NCI-H1417 treated with DMSO at 0.1 percent for 48 hours (cell line): ENCODE measurements around the gene FGF3.

ENCODE experiments used
- DNase-seq: peaks from one replicate; lab custom pipeline; 2025; lab: John Stamatoyannopoulos, UW

FGF3 gene

DNA sequence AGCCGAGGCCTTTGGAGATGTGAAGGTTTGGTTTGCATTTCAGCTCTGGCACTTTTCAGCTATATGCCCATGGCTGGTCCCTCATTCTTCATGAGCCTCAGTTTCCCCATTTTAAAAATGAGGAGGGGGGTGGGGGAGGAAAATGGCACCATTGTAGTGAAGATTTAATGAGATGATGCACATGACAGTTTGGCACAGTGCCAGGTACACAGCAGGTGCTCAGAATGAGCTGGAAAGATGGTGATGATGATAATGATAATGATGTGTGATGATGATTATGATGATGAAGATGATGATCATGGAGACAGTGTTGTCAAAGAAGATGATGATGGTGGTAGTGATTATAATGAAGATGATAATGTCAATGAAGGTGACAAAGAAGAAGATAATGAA lies 24.3 kb upstream of the FGF3 start:
- no peak for DNase-seq

DNA sequence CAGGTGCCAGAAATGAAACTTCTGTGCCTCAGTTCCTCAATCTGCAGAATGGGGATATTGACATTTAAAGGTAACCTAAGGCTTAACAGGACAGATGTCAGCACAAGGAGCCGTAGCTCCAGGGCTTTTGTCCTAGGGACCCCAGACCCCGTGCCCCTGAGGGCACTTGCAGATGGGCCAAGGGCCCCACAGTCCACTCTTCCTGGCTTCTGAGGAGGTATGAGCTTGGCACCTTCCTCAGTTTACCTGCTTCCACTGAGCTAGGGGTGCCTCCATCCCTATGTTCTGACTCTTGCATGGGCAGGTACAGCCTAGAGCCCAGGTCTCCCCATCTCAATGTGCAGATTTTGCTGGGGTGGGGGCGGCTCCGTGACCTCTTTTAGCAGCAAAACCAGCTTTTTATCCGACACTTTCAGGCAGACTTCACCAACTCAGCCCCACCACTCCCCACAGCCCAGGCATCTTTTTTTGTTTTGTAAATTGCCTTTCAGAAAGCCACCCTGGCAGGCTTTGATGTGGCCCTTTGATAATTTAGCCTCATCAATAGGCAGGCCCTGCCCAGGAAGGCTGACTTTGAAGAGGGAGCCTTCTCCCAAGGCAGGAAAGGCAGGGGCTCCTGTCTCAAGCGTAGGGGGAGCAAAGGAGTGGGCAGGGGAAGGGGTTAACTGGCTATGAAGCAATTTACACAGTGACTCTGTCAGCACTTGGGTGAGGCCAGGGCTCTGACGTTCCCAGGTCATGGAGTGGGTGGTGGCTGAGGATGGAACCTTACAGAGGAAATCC lies 23.7 kb upstream of the FGF3 start:
- DNase-seq = no peak

DNA sequence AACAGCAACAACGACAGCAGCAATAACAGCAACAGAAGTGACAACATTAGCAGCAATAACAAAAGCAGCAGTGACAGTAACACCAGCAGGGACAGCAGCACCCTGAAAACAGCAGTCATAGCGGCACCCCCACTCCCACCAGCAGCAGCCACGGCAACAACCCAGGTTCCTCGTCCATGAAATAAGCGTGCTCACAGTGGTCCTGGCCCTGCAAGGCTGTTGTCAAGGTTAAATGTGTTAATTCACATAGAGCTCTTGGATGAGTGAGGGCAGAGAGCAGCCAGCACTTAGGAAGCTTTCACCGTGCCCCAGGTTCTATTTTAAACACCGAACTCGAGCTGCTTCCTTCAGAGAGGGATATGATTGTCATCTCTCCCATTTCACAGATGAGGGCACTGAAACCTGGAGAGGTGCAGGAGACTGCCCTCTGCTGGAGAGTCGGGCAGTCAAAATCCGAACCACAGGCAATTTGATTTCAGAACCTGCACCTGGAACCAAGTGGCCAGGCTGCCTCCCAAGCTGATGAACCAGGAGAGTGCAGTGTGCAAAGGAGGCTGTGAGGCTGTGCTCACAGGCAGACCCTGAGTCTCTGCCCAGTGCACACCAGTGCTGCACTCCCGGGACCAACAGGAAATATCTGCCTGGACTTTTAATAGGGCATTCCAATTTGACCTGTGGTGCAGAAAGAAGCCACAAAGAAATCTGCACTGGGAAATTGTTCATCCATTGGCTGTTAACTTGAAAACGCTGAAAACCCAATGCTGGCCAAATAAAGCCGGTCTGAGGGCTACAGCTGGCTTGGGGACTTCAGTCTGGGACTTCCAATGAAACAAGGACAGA lies 22.9 kb upstream of the FGF3 start:
- DNase-seq = no peak

DNA sequence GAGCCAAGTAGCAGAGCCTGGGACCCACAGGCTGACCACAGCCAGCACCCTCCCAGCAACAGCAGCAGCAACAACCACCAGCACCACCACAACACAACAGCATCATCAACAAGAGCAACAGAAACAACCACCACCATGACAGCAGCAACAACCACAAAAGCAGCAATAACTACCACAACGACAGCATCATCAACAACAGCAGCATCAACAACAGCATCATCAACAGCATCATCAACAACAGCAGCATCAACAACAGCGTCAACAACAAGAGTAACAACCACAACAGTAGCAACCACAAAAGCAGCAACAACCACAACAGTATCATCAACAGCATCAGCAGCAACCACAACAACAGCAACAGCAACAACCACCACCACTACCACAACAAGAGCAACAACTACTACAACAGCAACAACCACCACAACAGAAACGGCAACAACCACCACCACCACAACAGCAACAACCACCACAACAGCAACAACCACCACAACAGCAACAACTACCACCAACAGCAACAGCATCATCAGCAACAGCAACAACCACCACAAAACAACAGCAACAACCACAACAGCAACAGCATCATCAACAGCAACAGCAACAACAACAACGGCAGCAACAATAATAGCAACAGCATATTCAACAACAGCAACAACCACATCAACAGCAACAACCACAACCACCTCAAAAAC lies 22.1 kb upstream of the FGF3 start:
- no peak for DNase-seq

DNA sequence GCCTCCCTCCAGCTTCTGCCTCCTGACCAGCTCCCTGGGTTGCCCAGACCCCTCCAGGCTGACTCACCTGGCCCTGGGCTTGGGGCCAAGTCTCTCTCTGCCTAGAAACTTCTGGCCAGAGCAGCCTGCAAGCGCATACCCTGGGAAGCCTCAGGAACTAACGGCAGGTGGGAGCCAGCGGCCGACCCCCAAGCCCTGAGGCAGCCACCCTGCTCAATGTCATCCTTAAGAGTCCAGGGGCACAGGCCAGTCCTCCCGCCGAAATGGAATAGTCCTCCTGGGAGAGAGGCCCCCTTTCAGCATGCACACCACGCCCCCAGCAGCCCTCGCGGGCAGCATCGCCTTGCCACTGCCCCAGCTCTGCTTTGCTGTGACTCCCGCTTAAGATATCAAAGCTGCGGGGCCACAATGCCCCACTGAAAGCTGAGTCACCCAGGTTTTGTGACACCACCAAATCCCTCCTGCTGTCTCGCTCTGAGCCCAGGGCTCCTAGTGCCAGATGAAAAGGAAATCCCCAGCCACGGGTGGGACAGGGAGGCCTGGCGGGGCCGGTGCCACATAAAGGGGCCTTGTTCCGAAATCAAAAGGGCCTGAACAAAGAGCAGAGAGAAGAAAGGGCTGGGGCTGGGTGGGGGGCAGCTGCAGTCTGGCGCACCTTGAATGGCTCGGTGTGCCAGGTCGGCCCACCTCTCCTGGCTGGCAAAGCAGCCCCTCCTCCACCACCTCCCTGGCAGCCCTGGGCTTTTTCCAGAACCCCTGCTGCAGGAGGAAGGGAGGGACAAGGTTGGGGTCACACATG lies 21.4 kb upstream of the FGF3 start:
- no peak for DNase-seq

DNA sequence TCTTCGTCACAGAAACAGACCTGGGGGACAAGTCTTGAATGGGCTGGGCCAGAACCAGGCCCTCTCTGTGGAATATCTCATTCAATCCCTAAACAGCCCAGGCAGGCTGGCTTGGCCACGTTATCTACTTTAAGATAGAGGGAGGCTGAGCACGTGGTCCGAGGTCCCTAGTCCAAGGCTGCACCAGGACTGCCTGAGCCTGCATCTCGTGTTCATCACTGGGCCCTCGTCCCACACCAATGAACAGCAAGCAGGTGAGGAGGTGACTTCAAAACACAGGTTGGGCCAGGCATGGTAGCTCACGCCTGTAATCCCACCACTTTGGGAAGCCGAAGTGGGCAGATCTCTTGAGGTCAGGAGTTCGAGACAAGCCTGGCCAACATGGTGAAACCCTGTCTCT lies 20.3 kb upstream of the FGF3 start:
- DNase-seq = no peak

DNA sequence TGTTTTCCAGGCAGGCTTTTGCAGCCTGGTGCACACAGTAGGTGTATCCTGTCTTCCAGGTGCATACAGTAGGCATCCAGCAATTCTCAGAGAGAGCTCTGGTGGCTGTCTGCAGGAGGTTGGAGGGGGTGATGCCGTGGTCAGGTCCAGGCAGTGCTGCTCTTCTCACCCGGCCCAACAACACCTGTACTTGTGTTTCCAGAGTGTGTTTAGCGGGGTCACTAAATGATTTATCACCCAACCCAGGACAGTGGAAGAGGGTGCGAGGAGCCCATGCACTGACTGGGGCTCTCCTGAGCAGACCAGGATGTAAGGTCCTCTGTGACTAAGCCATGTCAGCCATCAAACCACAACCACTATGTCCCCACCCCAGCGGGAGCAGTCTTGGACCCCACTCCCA lies 18.6 kb upstream of the FGF3 start:
- DNase-seq = no peak

DNA sequence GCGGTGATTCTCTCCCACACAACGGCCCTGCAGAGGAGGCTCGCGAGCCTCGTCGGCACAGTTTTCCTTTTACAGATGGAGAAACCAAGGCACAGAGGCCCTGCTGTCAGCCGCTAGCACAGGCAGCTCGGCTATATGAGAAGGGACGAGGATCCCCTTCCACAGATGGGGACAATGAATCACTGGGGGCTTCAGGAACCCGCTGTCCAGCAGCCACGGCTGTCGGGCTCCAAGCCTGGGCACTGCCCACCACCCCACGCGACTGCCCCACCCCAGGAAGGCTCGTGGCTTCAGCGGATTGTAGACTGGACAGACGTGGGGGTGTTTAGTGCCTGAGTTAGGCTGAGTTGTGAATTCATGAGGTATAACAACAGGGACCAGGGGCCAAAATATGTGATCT lies 17.2 kb upstream of the FGF3 start:
- no peak for DNase-seq

DNA sequence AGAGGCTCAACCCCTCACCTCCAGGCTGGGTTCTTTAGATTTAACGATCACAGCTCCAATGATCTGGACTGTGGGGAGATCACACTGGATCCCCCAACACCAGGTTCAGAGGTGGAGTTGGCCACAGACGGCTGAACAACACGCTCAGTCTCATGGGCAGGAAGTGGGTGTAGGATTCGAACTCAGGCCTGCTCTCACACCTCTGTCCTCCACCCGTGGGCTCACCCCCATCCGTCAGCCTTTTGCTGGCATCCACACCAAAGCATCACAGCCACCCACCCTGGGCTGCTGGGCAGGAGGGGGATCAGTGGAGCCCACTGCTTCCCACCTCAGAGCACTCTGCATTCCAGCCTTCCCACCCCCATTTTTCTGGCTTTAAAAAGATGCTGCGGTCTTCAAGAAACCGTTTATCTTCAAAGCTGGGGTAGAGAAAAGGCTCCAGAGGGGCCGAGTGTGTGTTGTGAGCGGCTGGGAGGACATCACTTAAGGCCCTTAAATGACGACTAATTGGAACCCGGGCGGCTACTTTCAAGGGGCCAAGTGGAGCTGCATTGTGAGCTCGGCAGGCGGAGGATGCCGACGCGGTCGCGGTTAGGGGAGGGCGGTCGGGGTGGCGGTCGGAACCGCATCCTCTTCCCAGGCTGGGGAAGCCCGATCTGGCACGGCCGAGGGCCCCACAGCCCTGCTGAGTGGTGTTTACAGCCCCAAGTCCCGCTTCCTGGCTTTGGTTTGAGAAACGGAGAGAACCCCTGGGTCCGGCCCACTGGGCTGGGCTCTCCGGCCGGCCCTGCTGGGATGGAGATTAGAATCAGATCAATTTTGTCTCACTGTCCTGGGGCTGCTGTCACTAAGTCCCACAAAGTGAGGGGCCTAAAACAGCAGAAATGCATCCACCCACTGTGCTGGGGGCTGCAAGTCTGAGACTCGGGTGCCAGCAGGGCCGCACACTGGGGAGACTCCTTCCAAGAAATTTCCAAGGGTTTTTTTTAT lies 15.9 kb upstream of the FGF3 start:
- no peak for DNase-seq

DNA sequence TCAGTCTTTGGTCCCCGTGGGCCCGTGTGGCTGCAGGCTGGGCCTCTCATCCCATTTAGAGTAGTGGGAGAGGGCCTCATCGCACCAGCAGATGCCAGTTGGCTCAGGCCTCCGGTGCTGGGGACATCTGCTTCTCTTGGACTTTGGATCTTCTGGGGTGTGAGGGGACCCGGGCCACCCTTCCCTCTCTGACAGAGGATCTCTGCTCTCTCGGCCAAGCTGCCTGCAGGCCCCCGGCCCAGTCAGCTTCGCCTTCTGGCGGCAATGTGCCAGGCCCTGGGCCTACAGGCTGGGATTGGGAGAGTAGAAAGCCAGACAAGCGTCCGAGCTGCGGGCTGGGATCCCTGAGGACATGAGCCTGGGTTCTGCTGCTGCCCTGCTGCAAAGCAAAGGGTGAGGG lies 15.0 kb upstream of the FGF3 start:
- no peak for DNase-seq

DNA sequence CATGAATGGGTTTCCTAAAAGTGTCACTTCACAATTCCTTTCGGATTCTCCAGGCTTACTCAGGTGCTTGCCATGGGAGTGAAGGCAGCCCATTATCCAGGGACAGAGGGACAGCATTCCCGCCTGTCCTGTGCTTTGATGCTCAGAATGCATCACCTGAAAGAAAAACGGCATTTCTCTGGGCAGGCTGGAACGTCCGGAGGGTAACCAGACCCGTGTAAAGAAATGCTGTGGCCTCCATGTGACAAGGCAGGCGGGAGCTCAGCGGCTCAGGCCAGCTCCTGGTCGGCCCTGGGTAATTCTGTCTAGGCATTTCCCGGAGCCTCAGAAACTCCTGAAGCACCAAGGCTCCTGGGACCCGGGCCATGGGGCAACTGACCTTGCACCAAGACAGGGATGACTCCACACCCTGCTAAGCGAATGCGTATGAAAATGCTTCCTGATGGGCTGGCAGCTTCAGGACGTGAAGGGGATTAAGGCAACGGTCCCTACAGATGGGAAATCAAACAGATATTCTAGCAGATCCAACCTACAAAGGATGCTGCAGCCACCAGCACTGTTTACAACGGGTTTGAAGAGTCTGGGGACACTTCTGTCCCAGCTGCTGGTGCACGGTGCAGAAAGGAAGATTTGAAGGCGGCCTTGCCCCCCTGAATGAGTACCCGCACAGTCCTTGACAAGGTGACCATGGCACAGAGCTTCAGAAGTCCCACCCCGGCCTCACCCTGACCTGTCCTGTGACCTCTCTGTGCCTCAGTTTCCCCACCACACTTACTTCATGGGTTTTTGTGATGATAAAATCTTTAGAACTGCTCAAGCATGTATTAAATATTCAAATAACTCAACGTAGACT lies 13.6 kb upstream of the FGF3 start:
- DNase-seq = no peak

DNA sequence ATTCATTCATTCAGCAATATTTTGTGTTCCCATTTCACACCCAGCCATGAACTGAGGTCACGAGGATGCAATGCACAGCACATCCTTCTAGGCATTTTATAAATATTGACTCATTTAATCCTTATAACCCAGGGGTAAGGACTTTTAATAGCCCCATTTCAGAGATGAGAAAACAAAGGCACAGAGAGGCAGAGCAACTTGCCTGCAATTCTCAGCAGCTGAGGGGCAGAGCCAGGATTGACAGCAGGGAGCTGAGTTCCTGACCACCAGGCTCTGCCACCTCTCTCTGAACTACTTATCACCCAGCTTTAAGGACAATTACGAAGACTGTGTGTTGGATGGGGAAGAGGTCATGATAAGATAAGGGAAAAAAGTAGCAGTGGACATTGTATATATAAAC lies 12.8 kb upstream of the FGF3 start:
- DNase-seq = no peak

DNA sequence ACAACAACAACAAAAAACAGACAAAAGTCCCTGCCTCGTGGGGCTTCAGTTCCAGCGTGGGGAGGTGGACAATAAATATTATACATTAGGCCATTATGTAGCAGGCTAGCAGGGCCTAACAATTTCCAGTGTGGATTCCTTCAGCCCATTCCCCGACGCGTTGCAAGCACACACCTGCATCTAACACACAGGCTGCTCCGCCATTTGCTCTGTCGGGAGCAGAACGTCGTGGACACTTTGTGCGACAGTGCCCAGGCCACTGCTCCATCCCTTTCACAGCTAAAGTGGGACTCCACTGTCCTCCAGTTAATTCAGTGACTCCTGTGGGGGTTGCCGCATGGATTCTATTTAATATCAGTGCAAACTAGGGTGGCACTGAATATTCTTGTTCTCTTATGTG lies 10.9 kb upstream of the FGF3 start:
- no peak for DNase-seq

DNA sequence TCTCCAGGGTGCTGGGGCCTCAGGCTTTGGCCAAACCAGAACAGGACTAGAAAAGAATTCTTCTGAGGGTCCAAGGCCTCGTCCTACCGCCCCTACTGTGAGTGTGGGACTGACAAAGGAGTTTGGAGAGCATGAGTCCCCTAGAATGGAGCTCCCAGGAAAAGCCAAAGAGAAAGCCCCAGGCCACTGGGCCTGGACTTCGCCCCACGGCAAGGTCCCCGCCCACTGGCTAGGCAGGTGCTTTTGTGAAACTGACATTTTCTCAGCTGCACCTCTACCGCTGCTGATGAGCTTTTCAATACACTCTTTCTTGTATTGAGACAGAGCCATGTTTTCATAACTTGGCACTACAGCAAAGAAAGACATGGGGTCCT lies 9.7 kb upstream of the FGF3 start:
- DNase-seq = no peak

DNA sequence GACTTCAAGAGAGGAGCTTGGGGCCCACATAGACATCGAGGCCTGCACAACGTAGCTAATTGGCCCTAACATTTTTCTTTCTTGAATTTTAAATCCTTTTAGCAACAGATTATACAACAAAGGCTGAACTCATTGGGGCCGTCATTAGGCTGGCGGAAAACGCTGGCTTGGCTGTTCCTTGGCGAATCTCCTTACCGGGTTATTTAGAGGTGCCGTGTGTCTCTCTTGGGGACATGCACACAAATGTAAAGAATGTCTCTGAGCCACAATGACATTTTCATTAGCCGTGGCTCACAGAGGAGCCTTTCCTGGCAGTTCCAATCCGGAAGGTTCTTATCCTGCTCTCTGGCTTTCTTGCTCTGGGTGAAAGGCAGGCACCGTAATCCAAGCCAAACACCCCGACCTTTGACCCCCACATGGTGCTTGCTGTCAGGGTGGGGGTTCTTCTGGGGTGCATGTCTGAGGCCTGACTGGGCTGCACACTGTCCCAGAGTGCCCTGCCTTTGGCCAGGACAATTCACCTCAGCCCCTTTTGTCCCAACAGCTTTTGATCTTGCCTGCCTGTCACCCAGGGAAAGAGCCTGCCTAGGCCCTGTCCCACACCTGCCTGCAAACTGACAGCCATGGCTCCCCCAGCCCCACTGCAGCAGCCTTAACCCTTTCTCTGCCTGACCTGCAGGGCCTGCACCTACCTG lies 9.2 kb upstream of the FGF3 start:
- no peak for DNase-seq

DNA sequence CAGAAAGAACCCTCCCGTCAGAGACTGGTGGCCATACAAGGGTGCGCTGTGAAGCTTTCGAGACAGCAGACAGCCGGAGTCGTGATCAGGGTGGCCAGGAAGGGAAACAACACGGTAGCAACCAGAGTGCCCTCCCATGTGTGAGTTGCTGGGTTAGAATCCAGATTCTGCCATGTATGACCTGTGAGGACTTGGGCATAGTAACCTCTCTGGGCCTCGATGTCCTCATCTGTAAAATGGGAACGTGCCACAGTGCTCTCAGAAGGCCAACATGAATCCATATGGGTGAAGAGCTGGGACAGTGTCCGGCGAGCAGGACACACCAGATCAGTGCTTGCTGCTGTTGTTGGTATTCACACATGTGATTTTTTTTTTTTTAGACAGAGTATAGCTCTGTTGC lies 7.6 kb upstream of the FGF3 start:
- no peak for DNase-seq

DNA sequence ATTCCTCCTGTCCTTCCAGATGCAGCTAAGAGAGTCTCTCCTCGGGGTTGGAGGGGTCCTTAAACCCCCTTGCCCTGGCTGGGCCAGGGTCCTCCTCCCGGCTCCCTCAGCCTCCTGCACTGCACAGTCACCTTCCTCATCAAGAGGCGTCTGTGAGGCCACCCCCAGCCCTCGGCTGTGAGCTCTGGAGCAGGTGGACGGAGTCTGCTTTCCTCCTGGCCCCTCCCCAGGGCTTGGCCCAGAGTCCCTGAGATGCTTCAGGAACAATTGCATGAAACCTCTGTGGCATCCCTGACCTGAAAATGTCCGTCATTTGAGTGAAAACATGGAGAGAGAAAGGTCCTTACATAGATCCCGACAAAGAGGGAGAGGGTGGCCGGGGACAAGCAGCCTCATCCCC lies 6.7 kb upstream of the FGF3 start:
- DNase-seq = no peak

DNA sequence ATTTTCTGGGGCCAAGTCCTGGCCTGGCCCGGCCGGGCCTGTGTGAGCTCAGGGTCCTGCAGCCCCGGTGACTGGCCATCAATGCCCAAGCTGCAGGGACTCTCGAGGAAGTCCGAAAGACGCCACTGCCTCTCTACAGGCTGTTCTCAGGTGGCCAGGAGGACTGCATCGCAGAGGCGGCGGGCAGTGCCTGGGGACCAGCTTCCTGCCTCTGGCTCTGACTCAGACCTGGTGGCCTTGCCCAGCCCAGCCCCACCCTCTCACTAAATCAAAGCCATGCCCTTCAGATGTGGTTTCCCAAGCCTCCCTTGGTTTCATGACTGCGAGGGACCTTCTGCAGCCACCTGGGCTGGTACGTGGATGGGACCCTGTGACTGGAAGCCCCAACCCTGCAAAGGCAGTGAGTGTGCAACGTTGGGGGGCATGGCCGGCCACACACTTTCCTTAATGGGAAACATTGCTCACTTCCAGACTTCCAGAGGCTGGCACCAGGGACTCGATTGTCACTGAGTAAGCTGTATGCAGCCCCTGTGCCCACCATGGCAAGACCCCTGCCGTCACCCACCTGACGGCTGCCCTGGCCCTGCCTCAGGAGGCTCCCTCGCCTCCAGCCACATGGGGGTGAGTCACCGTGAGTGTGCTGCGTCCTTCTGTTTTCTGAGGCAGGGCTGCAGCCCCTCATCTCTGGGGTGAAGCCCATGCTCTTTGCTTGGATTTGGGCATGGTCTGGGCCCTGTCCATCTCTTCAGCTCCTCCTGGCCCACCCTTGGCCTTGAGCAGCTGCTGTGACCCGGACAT lies 6.0 kb upstream of the FGF3 start:
- no peak for DNase-seq
